ENCODE measurements around the gene TBL2.
A peak's percentile ranks its signal among the peaks of the same experiment; 100 is the strongest.

Gene TBL2

DNA sequence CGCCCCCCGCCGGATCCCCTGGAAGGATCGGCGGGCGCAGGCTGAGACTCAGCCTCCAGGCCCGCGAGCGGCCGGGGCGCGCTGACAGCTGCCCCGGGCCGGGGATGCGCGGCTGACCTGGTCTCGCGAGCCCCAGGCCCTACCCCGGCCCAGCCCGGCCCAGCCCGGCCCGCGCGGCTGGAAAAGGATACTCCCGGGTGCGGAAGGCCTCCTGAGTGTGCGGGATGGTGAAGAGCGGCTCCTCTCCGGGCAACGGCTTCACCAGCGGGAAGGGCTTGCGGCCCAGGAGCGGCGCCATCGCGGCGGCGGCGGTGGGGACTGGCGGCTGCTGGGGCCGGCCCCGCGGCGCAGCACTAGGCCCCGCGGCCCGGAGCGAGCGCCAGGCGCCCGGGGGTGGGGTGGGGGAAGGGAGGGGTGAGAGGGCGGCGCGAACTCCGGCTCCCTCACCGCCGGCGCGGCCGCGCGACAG is 56.7 kb downstream of the TBL2 start:
- H3K4me3 ChIP-seq (ENCODE audit: low read length) = peak overlapping the region; percentile 64
- H3F3A ChIP-seq (ENCODE audit: insufficient read depth, low read length) = peaks cover 22% of the 10 kb centered on the region
- peaks cover 20% of the 10 kb centered on the region for H3K4me1 ChIP-seq (ENCODE audit: low read length)
- H3K4me2 ChIP-seq (ENCODE audit: low read depth, low read length) = peak overlapping the region; percentile 73; the same call in 1 of the 2 replicates
- no peaks in the 10 kb centered on the region for H3K9me2 ChIP-seq (replicated peaks; ENCODE audit: insufficient read depth, low read length)
- TF ChIP-seq, protein P1, sequence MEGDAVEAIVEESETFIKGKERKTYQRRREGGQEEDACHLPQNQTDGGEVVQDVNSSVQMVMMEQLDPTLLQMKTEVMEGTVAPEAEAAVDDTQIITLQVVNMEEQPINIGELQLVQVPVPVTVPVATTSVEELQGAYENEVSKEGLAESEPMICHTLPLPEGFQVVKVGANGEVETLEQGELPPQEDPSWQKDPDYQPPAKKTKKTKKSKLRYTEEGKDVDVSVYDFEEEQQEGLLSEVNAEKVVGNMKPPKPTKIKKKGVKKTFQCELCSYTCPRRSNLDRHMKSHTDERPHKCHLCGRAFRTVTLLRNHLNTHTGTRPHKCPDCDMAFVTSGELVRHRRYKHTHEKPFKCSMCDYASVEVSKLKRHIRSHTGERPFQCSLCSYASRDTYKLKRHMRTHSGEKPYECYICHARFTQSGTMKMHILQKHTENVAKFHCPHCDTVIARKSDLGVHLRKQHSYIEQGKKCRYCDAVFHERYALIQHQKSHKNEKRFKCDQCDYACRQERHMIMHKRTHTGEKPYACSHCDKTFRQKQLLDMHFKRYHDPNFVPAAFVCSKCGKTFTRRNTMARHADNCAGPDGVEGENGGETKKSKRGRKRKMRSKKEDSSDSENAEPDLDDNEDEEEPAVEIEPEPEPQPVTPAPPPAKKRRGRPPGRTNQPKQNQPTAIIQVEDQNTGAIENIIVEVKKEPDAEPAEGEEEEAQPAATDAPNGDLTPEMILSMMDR (IDR thresholded peaks at IDR 0.05; ENCODE audit: low read length) = no peak
- TF ChIP-seq EZH2 (optimal IDR thresholded peaks at IDR 0.05; ENCODE audit: low read depth, low read length) (no peak), EZH2phosphoT487 (IDR thresholded peaks at IDR 0.05; ENCODE audit: low read length) (no peak)
- H3K9ac ChIP-seq (ENCODE audit: low read length) = peak overlapping the region; percentile 94
- peaks cover 49% of the 10 kb centered on the region for H3K79me2 ChIP-seq (ENCODE audit: low read length)
- H2AFZ ChIP-seq (ENCODE audit: low read length) = peak overlapping the region; percentile 73; the same call in 1 of the 2 replicates
- no peaks in the 10 kb centered on the region for H3K9me3 ChIP-seq (replicated peaks; ENCODE audit: insufficient read depth, low read length)
- DNase-seq = peak; percentile 67
- peak overlapping the region; percentile 82 for H3K27ac ChIP-seq (ENCODE audit: low read length)
- no peaks in the 10 kb centered on the region; the same call in 1 of the 2 replicates for H3K36me3 ChIP-seq (replicated peaks; ENCODE audit: insufficient read depth, low read length)
- H4K20me1 ChIP-seq (ENCODE audit: insufficient read depth, low read length) = peaks cover 32% of the 10 kb centered on the region
- no peaks in the 10 kb centered on the region for H3K27me3 ChIP-seq (replicated peaks; ENCODE audit: insufficient read depth, low read length)

DNA sequence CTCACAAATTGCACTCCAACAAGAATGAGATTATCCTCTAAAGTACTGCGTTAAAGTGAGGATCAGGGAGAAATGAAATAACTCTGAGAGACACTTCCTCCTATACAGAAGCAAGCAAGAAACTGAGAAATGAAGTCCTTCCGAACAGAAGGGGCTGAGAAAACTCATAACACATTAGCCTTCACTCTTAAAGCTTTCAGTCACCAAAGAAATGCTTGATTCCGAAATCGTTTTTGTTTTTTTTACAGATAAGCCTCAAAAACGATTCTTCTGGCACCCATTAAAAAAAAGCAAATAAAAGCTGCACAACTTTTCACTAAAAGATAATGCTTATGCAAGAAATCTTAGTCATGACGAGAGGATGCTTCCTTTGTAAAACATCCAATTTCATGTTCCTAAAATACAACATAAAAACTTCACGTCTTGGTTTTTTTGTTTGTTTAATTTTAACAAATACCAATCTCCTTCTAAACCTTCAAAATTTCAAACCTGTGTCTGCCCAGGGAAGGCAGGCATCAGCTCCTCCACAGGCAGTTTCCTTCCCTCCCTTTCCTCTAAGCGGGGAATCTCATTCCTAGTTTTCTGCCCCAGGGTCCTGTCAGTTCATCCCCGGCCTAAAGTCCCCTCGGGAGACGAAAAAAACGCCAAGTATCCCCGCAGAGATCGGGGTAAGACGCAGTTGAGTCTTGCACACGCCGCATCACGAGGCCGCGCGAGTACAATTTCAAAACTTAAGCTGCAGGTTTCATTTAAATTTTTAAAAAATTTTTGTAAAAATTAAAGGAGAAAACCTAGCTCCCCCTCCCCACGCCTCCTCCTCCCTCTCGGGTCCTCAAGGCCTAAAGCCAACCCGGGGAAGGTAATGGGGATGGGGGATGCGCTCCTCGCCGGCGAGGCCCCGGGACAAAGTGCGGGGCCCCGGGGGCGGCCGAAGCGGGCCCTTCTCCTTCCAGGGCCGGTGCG is 57.4 kb downstream of the TBL2 start:
- peaks cover 56% of the 10 kb centered on the region for H3K79me2 ChIP-seq (ENCODE audit: low read length)
- no peaks in the 10 kb centered on the region; the same call in 1 of the 2 replicates for H3K36me3 ChIP-seq (replicated peaks; ENCODE audit: insufficient read depth, low read length)
- H3F3A ChIP-seq (ENCODE audit: insufficient read depth, low read length) = peaks cover 16% of the 10 kb centered on the region; the same call in 1 of the 2 replicates
- H2AFZ ChIP-seq (ENCODE audit: low read length) = no peak overlapping the region
- H3K27me3 ChIP-seq (replicated peaks; ENCODE audit: insufficient read depth, low read length) = no peaks in the 10 kb centered on the region
- peaks cover 17% of the 10 kb centered on the region for H3K4me1 ChIP-seq (ENCODE audit: low read length)
- H3K9ac ChIP-seq (ENCODE audit: low read length) = peak overlapping the region; percentile 94
- peaks cover 32% of the 10 kb centered on the region for H4K20me1 ChIP-seq (ENCODE audit: insufficient read depth, low read length)
- peak overlapping the region; percentile 82; the same call in 1 of the 2 replicates for H3K27ac ChIP-seq (ENCODE audit: low read length)
- TF ChIP-seq, protein P1 (IDR thresholded peaks at IDR 0.05; ENCODE audit: low read length) = no peak
- no peak for TF ChIP-seq EZH2phosphoT487 (IDR thresholded peaks at IDR 0.05; ENCODE audit: low read length)
- TF ChIP-seq EZH2 (optimal IDR thresholded peaks at IDR 0.05; ENCODE audit: low read depth, low read length) = no peak
- no peak for DNase-seq
- H3K9me3 ChIP-seq (replicated peaks; ENCODE audit: insufficient read depth, low read length) = no peaks in the 10 kb centered on the region
- H3K4me3 ChIP-seq (ENCODE audit: low read length) = peak overlapping the region; percentile 64
- H3K9me2 ChIP-seq (replicated peaks; ENCODE audit: insufficient read depth, low read length) = no peaks in the 10 kb centered on the region
- H3K4me2 ChIP-seq (ENCODE audit: low read depth, low read length) = peak overlapping the region; percentile 73

DNA sequence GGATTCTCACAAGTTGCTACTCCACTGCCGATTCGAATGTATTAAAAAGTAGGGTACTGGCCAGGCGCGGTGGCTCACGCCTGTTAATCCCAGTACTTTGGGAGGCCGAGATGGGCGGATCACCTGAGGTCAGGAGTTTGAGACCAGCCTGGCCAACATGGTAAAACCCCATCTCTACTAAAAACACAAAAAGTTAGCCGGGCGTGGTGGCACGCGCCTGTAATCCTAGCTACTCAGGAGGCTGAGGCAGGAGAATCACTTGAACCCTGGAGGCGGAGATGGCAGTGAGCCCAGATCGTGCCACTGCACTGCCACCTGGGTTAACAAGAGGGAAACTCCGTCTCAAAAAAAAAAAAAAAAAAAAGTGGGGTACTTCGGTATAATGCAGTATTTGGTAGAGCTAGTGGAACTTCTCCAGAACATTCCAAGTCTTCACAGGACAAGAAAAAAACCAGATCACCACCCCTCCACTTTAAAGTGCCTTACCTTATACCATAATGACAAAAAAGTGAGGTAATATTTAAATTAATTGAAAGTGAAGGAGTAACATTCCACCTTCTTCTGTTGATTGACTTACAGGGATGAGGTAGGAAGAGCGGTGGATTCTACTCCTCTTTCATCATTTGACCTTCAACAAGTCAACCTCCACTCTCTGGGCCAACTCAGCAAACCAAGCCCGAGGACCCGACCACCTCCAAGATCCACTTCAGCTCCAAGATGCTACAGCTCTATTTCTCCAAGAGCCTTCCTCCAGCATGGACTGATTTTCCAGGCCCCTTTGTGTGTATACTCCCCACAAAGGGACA is 58.3 kb downstream of the TBL2 start:
- H3K9me3 ChIP-seq (replicated peaks; ENCODE audit: insufficient read depth, low read length) = no peaks in the 10 kb centered on the region
- peaks cover 39% of the 10 kb centered on the region for H4K20me1 ChIP-seq (ENCODE audit: insufficient read depth, low read length)
- peaks cover 10% of the 10 kb centered on the region for H3K4me1 ChIP-seq (ENCODE audit: low read length)
- peak overlapping the region; percentile 82; the same call in 1 of the 2 replicates for H3K27ac ChIP-seq (ENCODE audit: low read length)
- peak overlapping the region; percentile 64 for H3K4me3 ChIP-seq (ENCODE audit: low read length)
- H3K9me2 ChIP-seq (replicated peaks; ENCODE audit: insufficient read depth, low read length) = no peaks in the 10 kb centered on the region
- peaks cover 13% of the 10 kb centered on the region; the same call in 1 of the 2 replicates for H3F3A ChIP-seq (ENCODE audit: insufficient read depth, low read length)
- TF ChIP-seq EZH2 (optimal IDR thresholded peaks at IDR 0.05; ENCODE audit: low read depth, low read length) (no peak), EZH2phosphoT487 (IDR thresholded peaks at IDR 0.05; ENCODE audit: low read length) (no peak)
- TF ChIP-seq, protein P1 (IDR thresholded peaks at IDR 0.05; ENCODE audit: low read length) = no peak
- no peaks in the 10 kb centered on the region for H3K27me3 ChIP-seq (replicated peaks; ENCODE audit: insufficient read depth, low read length)
- no peak overlapping the region for H2AFZ ChIP-seq (ENCODE audit: low read length)
- peak overlapping the region; percentile 94; the same call in 1 of the 2 replicates for H3K9ac ChIP-seq (ENCODE audit: low read length)
- H3K79me2 ChIP-seq (ENCODE audit: low read length) = peaks cover 65% of the 10 kb centered on the region
- peaks cover 3% of the 10 kb centered on the region; the same call in 1 of the 2 replicates for H3K36me3 ChIP-seq (replicated peaks; ENCODE audit: insufficient read depth, low read length)
- peak overlapping the region; percentile 73 for H3K4me2 ChIP-seq (ENCODE audit: low read depth, low read length)
- DNase-seq = peak; percentile 25

Measured in MM.1S (cell line).